HEK293 (cell line): ENCODE results near the gene COTL1.

Source experiments
- ATF2 ChIP-seq: fragments of 450-650 bp; formaldehyde crosslinking; IDR thresholded peaks from 2 replicates; pipeline ENCODE4 v1.5.1; 2016; ENCODE audit warnings: missing biosample characterization, missing genetic modification characterization, low read depth
- BCL11A ChIP-seq: fragments of 450-650 bp; formaldehyde crosslinking; IDR thresholded peaks from 2 replicates; pipeline ENCODE4 v1.5.1; 2016; ENCODE audit warnings: low read depth, missing biosample characterization, missing genetic modification characterization
- BCL11B ChIP-seq: fragments of 450-650 bp; formaldehyde crosslinking; IDR thresholded peaks from 2 replicates; pipeline ENCODE4 v1.5.1; 2016; ENCODE audit warnings: low read depth, missing biosample characterization, missing genetic modification characterization
- KLF1 ChIP-seq: fragments of 450-650 bp; formaldehyde crosslinking; IDR thresholded peaks from 2 replicates; pipeline ENCODE4 v1.5.1; 2016; ENCODE audit warnings: missing biosample characterization, missing genetic modification characterization
- REST ChIP-seq: fragments of 450-650 bp; formaldehyde crosslinking; IDR thresholded peaks from 2 replicates; pipeline ENCODE4 v1.5.1; 2016; ENCODE audit warnings: missing biosample characterization, missing genetic modification characterization
- SALL2 ChIP-seq: fragments of 450-650 bp; formaldehyde crosslinking; IDR thresholded peaks from 2 replicates; pipeline ENCODE4 v1.5.0; 2017; ENCODE audit warnings: missing biosample characterization, mild to moderate bottlenecking, missing genetic modification characterization, borderline replicate concordance
- ZBTB1 ChIP-seq: fragments of 450-650 bp; formaldehyde crosslinking; IDR thresholded peaks from 2 replicates; pipeline ENCODE4 v1.5.1; 2016; ENCODE audit warnings: missing biosample characterization, missing genetic modification characterization
- ZNF16 ChIP-seq: fragments of 450-650 bp; formaldehyde crosslinking; IDR thresholded peaks from 2 replicates; pipeline ENCODE4 v1.5.1; 2016; ENCODE audit warnings: low read depth, missing biosample characterization, missing genetic modification characterization
- ZNF248 ChIP-seq: fragments of 450-650 bp; formaldehyde crosslinking; IDR thresholded peaks from 2 replicates; pipeline ENCODE4 v1.5.1; 2017; ENCODE audit warnings: missing biosample characterization, missing genetic modification characterization
- ZNF324 ChIP-seq: fragments of 450-650 bp; formaldehyde crosslinking; IDR thresholded peaks from 2 replicates; pipeline ENCODE4 v1.5.1; 2016; ENCODE audit warnings: missing biosample characterization, missing genetic modification characterization
- ZNF366 ChIP-seq: fragments of 450-650 bp; formaldehyde crosslinking; conservative IDR thresholded peaks from 2 replicates; pipeline ENCODE4 v1.5.1; 2016; ENCODE audit warnings: missing biosample characterization, missing genetic modification characterization
- ZNF398 ChIP-seq: fragments of 450-650 bp; formaldehyde crosslinking; IDR thresholded peaks from 2 replicates; pipeline ENCODE4 v1.5.1; 2017; ENCODE audit warnings: missing biosample characterization, missing genetic modification characterization
- ZNF510 ChIP-seq: fragments of 450-650 bp; formaldehyde crosslinking; IDR thresholded peaks from 2 replicates; pipeline ENCODE4 v1.5.1; 2018; ENCODE audit warnings: mild to moderate bottlenecking, missing genetic modification characterization, missing biosample characterization; ENCODE audit not compliant: insufficient replicate concordance
- ZNF513 ChIP-seq: fragments of 450-650 bp; IDR thresholded peaks from 2 replicates; pipeline ENCODE4 v1.5.1; 2018; ENCODE audit warnings: missing biosample characterization, missing genetic modification characterization
- ZNF518A ChIP-seq: fragments of 450-650 bp; formaldehyde crosslinking; conservative IDR thresholded peaks from 2 replicates; pipeline ENCODE4 v1.5.1; 2016; ENCODE audit warnings: low read depth, missing biosample characterization, missing genetic modification characterization
- ZNF521 ChIP-seq: fragments of 450-650 bp; formaldehyde crosslinking; IDR thresholded peaks from 2 replicates; pipeline ENCODE4 v1.5.1; 2017; ENCODE audit warnings: missing biosample characterization, mild to moderate bottlenecking, missing genetic modification characterization
- ZNF585B ChIP-seq: fragments of 450-650 bp; formaldehyde crosslinking; IDR thresholded peaks from 2 replicates; pipeline ENCODE4 v1.5.1; 2016; ENCODE audit warnings: missing biosample characterization, missing genetic modification characterization
- ZNF670 ChIP-seq: fragments of 450-650 bp; formaldehyde crosslinking; IDR thresholded peaks from 2 replicates; pipeline ENCODE4 v1.5.1; 2016; ENCODE audit warnings: missing biosample characterization, missing genetic modification characterization, low read depth
- TF ChIP-seq, protein P1 (sequence below): fragments of 450-650 bp; formaldehyde crosslinking; IDR thresholded peaks from 2 replicates; pipeline ENCODE4 v1.5.1; 2016; ENCODE audit warnings: missing biosample characterization, missing genetic modification characterization, borderline replicate concordance

COTL1 gene

DNA sequence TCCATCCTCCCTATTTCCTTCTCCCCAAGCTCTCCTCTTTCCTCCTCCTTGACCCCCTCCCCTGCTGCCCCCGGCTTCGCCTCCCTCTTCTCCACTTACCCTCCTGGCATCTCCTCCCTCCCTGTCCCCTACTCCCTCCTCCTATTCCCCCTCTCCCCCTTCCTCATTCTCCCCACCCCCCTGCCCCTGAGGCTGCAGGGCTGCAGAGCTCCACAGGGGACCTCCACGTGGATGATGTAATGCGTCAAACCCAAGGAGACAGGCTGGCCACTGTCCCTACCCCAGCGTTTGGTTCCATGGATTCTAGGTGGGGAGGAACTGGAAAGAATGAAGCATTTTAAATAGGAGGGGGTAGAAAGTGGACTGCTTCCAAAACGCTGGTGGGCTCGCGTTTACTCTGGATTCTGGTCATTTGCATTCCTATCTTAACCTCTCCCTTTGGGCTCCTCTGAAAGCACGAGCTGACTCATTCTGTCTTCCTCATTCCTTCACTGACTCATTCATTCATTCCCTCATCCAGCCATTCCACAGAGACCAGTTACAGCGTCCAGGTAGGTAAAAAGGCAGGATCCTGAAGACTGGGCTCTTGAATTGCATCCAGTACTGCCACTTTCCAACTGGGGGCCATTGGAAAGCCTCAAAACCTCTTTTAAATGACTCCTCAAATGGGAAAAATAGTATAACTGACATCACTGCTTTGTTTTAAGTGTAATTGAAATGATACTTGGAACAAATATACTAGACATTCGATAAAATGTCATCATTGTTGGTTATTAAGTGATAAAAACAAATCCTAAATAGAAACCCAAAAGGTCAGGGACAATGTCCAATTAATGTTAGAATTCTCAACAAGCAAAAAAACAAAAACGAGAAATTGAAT lies 943 bp upstream of the COTL1 start (continued):
- TF ChIP-seq ZNF518A (tag by site-specific recombination) (no peak), KLF1 (tag by site-specific recombination) (no peak), BCL11A (tag by site-specific recombination) (no peak), ZNF513 (tag by site-specific recombination) (no peak), ZBTB1 (tag by site-specific recombination) (no peak), ZNF324 (tag by site-specific recombination) (no peak), SALL2 (tag by site-specific recombination) (no peak), ZNF366 (tag by site-specific recombination) (peak; percentile 42), REST (no peak), BCL11B (tag by site-specific recombination) (no peak), ATF2 (tag by site-specific recombination) (peak; percentile 80), ZNF521 (tag by site-specific recombination) (no peak), ZNF585B (tag by site-specific recombination) (no peak), ZNF398 (tag by site-specific recombination) (peak; percentile 97), ZNF248 (tag by site-specific recombination) (no peak), ZNF510 (tag by site-specific recombination) (no peak), ZNF670 (tag by site-specific recombination) (no peak), ZNF16 (tag by site-specific recombination) (no peak)
- TF ChIP-seq, protein P1, sequence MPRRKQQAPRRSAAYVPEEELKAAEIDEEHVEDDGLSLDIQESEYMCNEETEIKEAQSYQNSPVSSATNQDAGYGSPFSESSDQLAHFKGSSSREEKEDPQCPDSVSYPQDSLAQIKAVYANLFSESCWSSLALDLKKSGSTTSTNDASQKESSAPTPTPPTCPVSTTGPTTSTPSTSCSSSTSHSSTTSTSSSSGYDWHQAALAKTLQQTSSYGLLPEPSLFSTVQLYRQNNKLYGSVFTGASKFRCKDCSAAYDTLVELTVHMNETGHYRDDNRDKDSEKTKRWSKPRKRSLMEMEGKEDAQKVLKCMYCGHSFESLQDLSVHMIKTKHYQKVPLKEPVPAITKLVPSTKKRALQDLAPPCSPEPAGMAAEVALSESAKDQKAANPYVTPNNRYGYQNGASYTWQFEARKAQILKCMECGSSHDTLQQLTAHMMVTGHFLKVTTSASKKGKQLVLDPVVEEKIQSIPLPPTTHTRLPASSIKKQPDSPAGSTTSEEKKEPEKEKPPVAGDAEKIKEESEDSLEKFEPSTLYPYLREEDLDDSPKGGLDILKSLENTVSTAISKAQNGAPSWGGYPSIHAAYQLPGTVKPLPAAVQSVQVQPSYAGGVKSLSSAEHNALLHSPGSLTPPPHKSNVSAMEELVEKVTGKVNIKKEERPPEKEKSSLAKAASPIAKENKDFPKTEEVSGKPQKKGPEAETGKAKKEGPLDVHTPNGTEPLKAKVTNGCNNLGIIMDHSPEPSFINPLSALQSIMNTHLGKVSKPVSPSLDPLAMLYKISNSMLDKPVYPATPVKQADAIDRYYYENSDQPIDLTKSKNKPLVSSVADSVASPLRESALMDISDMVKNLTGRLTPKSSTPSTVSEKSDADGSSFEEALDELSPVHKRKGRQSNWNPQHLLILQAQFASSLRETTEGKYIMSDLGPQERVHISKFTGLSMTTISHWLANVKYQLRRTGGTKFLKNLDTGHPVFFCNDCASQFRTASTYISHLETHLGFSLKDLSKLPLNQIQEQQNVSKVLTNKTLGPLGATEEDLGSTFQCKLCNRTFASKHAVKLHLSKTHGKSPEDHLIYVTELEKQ (tag by site-specific recombination) = no peak
